DND-41 (cell line): Measurements from ENCODE around the gene GLRX.

Source experiments
- EZH2 ChIP-seq: IDR thresholded peaks from 3 replicates; pipeline ENCODE4 v1.6.1; 2012; ENCODE audit warnings: borderline replicate concordance, low read depth, mild to moderate bottlenecking, moderate library complexity, low read length, inconsistent platforms; ENCODE audit not compliant: severe bottlenecking
- TF ChIP-seq, protein P1 (sequence below): IDR thresholded peaks from 2 replicates; pipeline ENCODE4 v1.5.1; 2012; ENCODE audit warnings: borderline replicate concordance, low read length, moderate library complexity, mild to moderate bottlenecking; ENCODE audit not compliant: poor library complexity, severe bottlenecking; ENCODE audit errors: extremely low read depth

DNA sequence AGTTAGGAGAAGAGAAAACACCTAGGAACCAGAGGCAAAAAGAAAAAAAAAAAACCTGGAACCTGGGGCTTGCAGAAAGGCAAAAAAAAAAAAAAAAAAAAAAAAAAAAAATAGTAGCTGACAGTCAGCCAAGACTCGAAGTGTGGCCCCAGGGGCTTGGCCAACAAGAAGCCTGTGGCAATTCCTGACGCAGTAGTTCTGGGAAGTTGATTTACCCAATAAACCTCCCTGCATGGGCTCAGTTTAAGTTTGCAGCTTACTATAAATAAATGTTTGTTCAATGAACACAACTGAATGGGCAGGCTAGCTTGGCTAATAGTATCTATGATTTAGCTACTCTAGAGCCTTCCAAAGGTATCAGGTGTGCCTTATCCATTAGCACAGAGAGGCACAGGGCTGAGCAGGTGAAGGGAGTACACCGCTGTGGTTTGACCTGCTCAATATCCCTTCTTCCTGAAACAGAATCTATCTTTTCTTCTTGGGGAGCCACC, 21.3 kb upstream of the GLRX start:
- no peak for TF ChIP-seq EZH2
- TF ChIP-seq, protein P1, sequence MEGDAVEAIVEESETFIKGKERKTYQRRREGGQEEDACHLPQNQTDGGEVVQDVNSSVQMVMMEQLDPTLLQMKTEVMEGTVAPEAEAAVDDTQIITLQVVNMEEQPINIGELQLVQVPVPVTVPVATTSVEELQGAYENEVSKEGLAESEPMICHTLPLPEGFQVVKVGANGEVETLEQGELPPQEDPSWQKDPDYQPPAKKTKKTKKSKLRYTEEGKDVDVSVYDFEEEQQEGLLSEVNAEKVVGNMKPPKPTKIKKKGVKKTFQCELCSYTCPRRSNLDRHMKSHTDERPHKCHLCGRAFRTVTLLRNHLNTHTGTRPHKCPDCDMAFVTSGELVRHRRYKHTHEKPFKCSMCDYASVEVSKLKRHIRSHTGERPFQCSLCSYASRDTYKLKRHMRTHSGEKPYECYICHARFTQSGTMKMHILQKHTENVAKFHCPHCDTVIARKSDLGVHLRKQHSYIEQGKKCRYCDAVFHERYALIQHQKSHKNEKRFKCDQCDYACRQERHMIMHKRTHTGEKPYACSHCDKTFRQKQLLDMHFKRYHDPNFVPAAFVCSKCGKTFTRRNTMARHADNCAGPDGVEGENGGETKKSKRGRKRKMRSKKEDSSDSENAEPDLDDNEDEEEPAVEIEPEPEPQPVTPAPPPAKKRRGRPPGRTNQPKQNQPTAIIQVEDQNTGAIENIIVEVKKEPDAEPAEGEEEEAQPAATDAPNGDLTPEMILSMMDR = no peak
